H1 (cell line): ENCODE results near the gene RORB.

Experiments
- ATF3 ChIP-seq: IDR thresholded peaks from 2 replicates; pipeline ENCODE4 v1.6.1; 2011; ENCODE audit warnings: low read depth, mild to moderate bottlenecking, low read length; ENCODE audit not compliant: insufficient read depth
- BRCA1 ChIP-seq: IDR thresholded peaks from 2 replicates; pipeline ENCODE4 v1.6.1; 2012; ENCODE audit warnings: low read depth, low read length, improper control_type of control experiment
- CREB1 ChIP-seq: IDR thresholded peaks from 2 replicates; pipeline ENCODE4 v1.6.1; 2012; ENCODE audit warnings: inconsistent platforms
- HDAC2 ChIP-seq, 2 experiments: fragments of 300-600 bp in 1 of 2; sonication (generic) in 1 of 2; IDR thresholded peaks; 2 replicates each; pipeline ENCODE4 v1.6.1; 2011 to 2012; ENCODE audit warnings: low read depth in 2 of 2, low read length in 2 of 2, mild to moderate bottlenecking in 2 of 2, moderate library complexity in 2 of 2, borderline replicate concordance in 1 of 2, inconsistent platforms in 1 of 2
- JUN ChIP-seq: IDR thresholded peaks from 2 replicates; pipeline ENCODE4 v1.6.1; 2011; ENCODE audit warnings: low read depth, mild to moderate bottlenecking, improper control_type of control experiment, low read length
- POLR2A ChIP-seq, 2 experiments: IDR thresholded peaks; 1 replicate in 1 of 2; 2 replicates in 1 of 2; pipeline ENCODE4 v1.6.1; 2011; ENCODE audit warnings: low read depth in 2 of 2, low read length in 2 of 2, mild to moderate bottlenecking in 2 of 2; ENCODE audit errors: control extremely low read depth in 1 of 2
- POLR2AphosphoS5 ChIP-seq: IDR thresholded peaks from 2 replicates; pipeline ENCODE4 v1.6.1; 2011; ENCODE audit warnings: low read depth, low read length
- RNF2 ChIP-seq: fragments of 200-900, 300-1000 bp; sonication (generic); IDR thresholded peaks from 2 replicates; pipeline ENCODE4 v1.7.1; 2016; ENCODE audit warnings: borderline replicate concordance, low read depth, mild to moderate bottlenecking, antibody characterized with exemption, low read length; ENCODE audit not compliant: poor library complexity, severe bottlenecking; ENCODE audit errors: missing control alignments
- SP1 ChIP-seq: IDR thresholded peaks from 2 replicates; pipeline ENCODE4 v1.6.1; 2011; ENCODE audit warnings: low read depth, low read length
- SP2 ChIP-seq: IDR thresholded peaks from 2 replicates; pipeline ENCODE4 v1.6.1; 2012; ENCODE audit warnings: mild to moderate bottlenecking, low read length, inconsistent platforms
- SUZ12 ChIP-seq: fragments of 200-600 bp; sonication (generic); IDR thresholded peaks from 2 replicates; pipeline ENCODE4 v1.6.1; 2012; ENCODE audit warnings: mild to moderate bottlenecking, inconsistent platforms, low read length, moderate library complexity, mixed read lengths
- TAF1 ChIP-seq: IDR thresholded peaks from 2 replicates; pipeline ENCODE4 v1.6.1; 2011; ENCODE audit warnings: mild to moderate bottlenecking, low read depth, low read length
- TBP ChIP-seq: IDR thresholded peaks from 2 replicates; pipeline ENCODE4 v1.6.1; 2011; ENCODE audit warnings: low read depth, low read length, improper control_type of control experiment
- TF ChIP-seq, protein P1 (sequence below), 3 experiments: IDR thresholded peaks; 1 replicate in 2 of 3; 2 replicates in 1 of 3; pipeline versions ENCODE4 v1.5.1 to v1.6.1; 2011; ENCODE audit warnings: low read length in 3 of 3, mild to moderate bottlenecking in 3 of 3, inconsistent platforms in 2 of 3, low read depth in 1 of 3, moderate library complexity in 1 of 3; ENCODE audit not compliant: insufficient read depth in 1 of 3; ENCODE audit errors: control extremely low read depth in 1 of 3

- TF ChIP-seq POLR2AphosphoS5 (no peak), RNF2 (no peak), ATF3 (no peak), CREB1 (no peak), SP2 (no peak), JUN (no peak), SP1 (no peak), TBP (no peak), TAF1 (no peak), HDAC2 (IDR thresholded peaks at IDR 0.05; ENCODE audit: borderline replicate concordance in 1 of 2, low read depth in 2 of 2, low read length in 2 of 2) (no peak), SUZ12 (no peak), BRCA1 (no peak), POLR2A (IDR thresholded peaks at IDR 0.05; ENCODE audit: control extremely low read depth in 1 of 2, low read depth in 2 of 2, low read length in 2 of 2) (no peak)
- TF ChIP-seq, protein P1, sequence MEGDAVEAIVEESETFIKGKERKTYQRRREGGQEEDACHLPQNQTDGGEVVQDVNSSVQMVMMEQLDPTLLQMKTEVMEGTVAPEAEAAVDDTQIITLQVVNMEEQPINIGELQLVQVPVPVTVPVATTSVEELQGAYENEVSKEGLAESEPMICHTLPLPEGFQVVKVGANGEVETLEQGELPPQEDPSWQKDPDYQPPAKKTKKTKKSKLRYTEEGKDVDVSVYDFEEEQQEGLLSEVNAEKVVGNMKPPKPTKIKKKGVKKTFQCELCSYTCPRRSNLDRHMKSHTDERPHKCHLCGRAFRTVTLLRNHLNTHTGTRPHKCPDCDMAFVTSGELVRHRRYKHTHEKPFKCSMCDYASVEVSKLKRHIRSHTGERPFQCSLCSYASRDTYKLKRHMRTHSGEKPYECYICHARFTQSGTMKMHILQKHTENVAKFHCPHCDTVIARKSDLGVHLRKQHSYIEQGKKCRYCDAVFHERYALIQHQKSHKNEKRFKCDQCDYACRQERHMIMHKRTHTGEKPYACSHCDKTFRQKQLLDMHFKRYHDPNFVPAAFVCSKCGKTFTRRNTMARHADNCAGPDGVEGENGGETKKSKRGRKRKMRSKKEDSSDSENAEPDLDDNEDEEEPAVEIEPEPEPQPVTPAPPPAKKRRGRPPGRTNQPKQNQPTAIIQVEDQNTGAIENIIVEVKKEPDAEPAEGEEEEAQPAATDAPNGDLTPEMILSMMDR (IDR thresholded peaks at IDR 0.05; ENCODE audit: control extremely low read depth in 1 of 3, insufficient read depth in 1 of 3, low read depth in 1 of 3, low read length in 3 of 3), result no peak
These were observed 49.5 kb upstream of the RORB start for GRCh38 chr9:74447451-74448193.
